GM19324 (cell line): ENCODE data around the gene TBCB.

Experiments
- ATAC-seq: cut with Tn5 transposase; IDR thresholded peaks from one replicate; pipeline ENCODE4 v1.9.1; 2021; ENCODE audit warnings: mild to moderate bottlenecking, moderate library complexity; ENCODE audit not compliant: unreplicated experiment, low FRiP score

The TBCB gene

DNA sequence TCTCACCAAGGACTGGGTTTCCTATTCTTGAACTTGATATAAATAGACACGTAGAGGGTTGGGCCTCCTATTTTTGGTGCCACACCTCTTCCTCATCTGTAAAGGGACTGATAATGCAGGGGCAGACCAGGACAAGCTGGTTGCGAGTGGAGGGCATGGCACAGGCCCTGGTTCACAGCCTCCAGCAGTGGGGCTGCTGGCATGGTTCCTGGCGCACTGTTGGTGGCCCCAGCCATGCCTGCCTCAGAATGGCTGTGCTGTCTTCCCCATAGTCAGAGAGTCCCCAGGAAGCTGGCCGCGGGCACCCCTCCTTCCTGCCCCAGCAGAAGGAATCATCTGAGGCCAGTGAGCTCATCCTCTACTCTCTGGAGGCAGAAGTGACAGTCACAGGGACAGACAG, 14.8 kb upstream of the TBCB start:
- no peak for ATAC-seq

DNA sequence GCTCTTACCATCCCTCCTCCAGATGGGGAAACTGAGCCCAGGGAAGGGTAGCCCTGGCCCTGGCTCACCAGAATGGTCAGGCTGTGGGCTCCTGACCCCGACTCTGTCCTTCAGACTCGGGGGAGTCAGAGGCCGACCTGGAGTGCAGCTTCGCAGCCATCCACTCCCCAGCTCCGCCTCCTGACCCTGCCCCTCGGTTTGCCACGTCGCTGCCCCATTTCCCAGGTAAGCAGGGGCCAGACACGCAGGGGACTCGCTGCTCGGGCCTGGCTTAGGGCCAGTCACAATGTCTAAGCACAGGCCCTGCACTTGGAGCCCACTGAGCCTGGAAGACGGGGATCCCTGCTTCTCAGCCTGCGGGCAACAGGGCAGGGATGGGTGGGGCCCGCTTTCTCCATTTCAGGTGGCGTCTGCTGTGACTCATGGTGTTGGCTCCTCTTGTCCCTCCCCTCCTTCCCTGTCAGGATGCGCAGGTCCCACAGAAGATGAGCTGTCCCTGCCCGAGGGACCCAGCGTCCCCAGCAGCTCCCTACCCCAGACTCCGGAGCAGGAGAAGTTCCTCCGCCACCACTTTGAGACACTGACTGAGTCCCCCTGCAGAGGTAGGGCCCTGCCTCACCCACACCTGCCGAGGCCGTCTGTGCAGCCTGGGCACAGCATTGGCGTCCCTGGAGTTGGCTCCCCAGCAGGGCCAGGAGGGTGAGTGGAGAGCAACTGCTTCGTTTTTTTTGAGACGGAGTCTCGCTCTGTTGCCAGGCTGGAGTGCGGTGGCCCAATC, 13.5 kb upstream of the TBCB start:
- no peak for ATAC-seq

DNA sequence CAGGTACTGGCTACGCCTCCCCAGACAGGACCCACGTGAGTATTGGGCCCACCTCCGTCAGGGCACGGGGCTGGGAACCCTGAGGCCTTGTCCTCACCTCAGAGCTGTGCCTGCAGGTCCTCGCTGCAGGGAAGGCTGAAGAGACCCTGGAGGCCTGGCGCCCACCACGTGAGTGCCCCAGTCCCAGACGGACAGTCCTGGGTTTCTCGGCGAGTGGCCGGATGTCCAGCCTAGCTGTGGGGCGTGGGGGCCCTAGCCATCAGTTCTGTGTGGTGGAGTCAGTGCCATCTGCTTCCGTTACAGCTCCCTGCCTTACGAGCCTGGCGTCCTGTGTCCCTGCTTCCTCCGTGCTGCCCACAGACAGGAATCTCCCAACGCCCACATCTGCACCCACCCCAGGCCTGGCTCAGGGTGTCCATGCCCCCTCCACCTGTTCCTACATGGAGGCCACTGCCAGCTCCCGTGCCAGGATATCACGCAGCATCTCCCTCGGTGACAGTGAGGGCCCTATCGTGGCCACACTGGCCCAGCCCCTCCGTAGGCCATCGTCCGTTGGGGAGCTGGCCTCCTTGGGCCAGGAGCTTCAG, 12.1 kb upstream of the TBCB start:
- no peak for ATAC-seq

DNA sequence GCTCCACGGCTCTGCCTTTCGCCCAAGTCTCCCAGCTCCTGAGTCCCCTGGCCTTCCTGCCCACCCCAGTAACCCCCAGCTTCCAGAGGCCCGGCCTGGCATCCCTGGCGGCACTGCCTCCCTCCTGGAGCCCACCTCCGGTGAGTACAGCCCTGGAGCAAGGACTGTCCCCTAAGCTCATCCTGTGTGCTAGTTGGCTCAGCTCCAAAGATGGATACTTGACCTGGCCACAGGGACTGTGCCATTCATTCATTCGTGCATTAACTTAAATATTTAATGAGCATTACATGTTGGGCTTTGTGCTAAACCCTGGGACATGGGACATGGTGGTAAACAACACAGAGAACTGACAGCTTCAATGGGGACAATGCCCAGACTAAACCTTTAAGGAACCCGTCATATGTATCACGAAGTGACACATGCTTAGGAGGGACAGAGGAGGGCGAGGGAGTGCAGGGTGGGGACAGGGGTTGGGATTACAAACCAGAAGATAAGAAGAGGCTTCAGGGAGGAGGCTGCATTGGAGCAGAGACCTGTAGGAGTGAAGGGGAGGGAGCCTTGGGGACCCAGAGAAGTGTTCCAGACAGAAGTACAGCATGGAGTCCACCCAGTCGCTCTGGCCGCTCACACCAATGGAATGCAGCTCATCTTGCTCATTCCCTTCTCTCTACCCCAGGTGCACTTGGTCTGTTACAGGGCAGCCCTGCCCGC, 11.3 kb upstream of the TBCB start:
- no peak for ATAC-seq

DNA sequence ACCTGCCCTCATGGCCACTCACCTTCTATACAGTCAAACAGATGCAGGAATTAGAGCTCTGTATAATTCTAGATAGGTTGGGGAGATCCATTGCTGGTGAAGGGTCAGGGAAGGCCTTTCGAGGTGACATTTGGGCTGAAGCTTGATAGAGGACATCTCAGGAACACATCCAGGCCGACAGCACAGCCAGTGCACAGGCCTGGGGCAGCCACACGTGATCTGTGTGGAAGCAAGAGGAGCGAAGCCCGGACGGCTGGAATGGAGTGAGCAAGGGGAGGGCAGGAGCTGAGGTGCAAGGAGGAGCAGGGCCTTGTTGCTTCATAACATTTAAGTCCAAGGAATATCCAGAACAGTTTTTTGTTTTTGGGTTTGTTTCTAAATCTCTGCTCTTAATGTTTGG, 8.8 kb upstream of the TBCB start:
- ATAC-seq: no peak

DNA sequence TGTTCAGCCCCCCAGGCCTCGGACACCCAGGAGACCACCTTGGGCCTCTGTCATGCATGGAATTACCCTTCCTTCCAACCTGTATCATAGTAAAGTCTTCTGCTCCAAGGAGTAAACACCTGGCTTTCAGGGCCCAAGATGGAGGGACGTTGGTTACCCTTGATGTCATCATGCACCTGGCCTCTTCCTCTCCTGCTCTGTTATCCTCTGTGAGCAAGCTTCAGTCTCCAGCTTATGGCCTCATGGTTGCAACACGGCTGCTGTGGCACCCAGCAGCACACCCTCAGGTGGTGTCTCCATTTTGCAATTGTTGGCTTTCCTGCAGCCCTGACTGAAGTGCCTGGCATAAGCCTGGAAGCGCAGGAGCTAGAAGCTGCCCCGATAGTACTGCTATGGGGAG, 8.3 kb upstream of the TBCB start:
- ATAC-seq: no peak

DNA sequence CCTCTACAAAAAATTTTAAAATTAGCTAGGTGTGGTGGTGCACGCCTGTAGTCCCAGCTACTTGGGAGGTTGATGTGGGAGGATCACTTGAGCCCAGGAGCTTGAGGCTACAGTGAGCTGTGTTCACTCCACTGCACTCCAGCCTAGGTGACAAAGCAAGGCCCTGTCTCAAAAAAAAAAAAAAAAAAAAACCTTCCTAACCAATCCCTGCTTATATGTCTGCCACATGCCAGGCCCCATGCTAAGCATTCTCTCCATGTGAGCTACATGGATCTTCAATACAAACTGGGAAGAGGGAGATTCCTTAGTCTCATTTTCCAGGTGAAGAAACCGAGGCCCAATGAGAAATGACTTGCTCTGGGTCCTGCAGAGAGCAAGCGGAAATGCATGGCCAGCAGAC, 6.6 kb upstream of the TBCB start:
- no peak for ATAC-seq

DNA sequence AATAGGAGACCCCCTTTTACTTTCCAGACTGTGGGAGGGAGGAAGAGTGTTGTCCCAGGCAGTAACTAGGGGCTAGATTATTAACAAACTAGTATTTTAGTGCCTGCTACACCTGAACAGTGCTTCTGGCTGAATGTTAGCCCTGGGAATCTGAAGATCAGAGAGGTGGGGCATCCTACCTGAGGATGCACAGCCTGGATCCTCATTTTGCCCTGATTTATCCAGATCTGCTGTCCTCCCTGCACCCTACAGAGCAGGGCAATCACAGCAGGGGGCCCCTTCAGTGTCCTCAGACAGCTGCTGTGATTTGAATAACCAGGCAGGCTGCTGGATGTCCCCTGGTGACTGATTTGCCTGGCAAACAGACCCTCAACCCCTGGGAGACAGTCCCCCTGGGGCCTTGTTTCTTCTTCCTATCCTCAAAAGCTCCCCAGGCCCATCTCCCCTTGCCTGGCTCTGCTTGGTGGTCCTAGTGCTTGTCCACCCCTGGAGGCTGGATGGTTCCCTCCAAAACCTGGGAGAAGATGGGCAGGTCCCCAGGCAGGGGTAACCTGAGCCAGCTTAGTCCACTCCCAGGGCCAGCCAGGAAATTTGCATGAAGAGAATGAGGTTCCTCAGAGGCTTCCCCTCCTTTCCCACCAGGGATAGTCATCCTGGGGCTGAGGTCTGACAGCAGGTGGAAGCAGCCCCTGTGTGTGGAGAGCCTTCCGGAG, 4.6 kb upstream of the TBCB start, which contains the start of gene OVOL3:
Gene OVOL3, plus strand, starts transcription at position 657 of the 713 bp plus-strand sequence. CDS start 60 bp downstream, outside the sequence.
- no peak for ATAC-seq

DNA sequence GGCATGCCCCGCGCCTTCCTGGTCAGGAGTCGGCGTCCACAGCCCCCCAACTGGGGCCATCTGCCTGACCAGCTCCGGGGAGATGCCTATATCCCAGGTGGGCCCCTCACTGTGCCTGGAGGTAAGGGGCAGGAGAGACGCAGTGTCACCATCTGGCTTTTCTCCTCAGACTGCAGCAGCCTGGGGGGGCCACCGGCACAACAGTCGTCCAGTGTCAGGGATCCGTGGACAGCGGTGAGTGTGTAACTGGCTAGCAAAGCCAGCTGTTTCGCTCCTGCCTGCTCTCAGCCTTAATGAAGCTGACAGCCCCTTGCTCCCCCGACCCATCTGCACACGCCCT, 4.1 kb upstream of the TBCB start:
- ATAC-seq: no peak

DNA sequence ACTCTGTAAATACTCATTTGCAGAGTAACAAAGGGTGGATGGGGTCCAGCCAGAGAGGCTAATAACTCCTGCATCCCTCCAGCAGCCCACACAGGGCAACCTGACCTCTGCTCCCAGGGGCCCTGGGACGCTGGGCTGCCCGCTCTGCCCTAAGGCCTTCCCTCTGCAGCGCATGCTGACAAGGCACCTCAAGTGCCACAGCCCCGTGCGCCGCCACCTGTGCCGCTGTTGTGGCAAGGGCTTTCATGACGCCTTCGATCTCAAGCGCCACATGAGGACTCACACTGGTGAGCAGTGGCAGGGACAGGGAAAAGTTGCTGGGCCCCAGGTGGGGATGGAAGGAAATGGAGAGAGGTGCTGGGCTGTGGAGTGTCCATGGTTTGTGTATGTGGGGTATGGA, 2.6 kb upstream of the TBCB start:
- ATAC-seq: no peak

DNA sequence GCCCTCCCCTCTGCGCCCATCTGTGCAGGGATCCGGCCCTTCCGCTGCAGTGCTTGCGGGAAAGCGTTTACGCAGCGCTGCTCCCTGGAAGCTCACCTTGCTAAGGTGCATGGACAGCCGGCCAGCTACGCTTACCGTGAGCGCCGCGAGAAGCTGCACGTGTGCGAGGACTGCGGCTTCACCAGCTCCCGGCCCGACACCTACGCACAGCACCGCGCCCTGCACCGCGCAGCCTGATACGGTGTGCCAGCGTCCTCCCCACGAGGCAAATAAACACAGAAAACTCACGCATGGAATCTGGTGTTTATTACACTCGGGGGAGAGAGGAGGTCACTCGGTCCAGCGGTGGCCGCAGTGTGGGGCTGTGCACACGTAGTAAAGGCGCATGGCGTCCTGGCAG, 1.8 kb upstream of the TBCB start:
- no peak for ATAC-seq

DNA sequence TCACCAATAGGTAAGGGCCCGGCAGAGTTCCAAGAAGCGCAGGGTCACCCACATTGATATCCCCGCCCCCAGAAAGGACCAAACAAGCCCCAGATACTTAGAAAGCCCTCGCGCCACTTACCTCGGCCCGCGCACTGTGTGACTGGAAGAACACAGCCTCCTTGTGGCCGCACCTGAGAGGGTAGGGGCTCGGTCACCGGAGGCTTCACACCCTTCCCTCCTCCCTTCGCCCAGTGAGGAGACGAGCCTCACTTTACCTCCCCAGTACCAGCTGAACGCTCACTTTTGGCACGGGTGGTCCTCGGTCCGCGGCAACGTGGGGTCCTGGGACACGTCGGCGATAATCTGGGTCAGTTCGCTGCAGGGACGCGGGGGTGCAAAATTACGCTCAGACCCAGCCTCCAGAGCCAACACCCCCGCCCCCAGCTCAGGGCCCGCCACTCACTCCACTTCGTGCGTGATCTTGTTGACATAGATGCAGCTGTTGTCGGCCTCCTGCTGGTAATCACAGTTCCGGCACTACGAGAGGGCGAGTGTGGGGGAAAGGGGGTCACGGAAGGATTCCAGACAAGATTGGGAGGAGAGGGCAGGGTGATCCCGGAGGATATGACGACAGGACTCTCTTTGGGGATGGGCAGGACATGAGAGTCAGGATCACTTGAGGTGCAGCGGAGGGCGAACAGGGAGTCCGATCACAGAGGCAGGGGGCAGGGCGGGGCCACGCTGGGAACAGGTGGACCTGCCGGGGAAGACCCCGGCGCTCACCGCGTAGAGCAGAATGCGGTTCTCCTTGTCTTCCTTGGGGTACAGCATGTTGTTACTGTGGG, 1.2 kb upstream of the TBCB start:
- no peak for ATAC-seq

DNA sequence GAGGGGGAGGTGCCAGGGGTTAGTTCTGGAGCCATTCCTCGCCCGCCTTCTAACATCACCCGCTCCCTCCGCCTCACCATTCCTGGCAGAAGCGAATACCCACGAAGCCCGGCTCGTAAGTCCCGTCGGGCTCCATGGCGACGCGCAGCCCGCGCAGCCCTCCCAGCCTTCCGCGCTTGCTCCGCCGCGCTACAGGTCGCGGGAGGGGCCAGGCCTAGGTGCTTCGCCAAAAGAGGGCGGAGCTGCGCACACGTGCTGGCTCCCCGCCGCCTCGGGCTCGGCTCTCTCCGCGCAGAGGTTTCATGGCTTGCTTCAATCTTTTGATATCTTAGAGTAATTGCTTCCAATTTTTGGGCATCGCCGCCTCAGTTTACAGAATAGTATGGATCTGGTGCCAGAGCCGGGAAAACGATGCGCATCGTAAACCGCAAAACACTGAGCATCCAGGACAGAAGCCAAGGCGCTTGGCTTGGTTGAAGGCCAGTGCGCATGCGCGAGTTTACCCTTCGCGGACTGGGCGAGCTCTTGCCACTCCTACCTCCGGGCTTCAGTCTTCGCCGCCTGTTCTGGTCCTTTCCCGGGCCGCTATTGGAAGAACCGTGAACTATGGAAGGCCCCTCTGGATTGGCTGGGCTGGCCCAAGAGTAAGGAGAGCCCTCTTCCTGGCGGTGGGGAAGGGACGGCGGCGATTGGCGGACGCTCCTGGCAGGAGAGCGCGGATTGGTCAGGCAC, 381 bp upstream of the TBCB start, which contains the start of gene POLR2I:
Gene POLR2I, minus strand, starts transcription at position 155 of the 732 bp plus-strand sequence. Its CDS starts 19 bp downstream, at position 136.
- ATAC-seq: peak; percentile 90

DNA sequence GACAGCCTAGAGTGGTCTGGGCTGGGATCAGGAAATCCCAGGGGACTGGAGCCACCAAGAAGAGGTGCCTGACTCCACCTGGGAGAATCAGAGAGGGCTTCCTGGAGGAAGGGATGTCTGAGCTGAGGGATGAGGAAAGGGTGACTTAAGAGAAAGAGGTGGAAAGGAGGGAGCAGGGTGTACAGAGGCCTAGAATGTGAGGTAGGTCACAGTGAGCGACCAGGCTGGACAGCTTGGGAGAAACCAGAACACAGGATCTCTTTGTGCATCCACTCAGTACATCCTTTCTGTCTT, 1.0 kb downstream of the TBCB start:
- ATAC-seq: no peak

DNA sequence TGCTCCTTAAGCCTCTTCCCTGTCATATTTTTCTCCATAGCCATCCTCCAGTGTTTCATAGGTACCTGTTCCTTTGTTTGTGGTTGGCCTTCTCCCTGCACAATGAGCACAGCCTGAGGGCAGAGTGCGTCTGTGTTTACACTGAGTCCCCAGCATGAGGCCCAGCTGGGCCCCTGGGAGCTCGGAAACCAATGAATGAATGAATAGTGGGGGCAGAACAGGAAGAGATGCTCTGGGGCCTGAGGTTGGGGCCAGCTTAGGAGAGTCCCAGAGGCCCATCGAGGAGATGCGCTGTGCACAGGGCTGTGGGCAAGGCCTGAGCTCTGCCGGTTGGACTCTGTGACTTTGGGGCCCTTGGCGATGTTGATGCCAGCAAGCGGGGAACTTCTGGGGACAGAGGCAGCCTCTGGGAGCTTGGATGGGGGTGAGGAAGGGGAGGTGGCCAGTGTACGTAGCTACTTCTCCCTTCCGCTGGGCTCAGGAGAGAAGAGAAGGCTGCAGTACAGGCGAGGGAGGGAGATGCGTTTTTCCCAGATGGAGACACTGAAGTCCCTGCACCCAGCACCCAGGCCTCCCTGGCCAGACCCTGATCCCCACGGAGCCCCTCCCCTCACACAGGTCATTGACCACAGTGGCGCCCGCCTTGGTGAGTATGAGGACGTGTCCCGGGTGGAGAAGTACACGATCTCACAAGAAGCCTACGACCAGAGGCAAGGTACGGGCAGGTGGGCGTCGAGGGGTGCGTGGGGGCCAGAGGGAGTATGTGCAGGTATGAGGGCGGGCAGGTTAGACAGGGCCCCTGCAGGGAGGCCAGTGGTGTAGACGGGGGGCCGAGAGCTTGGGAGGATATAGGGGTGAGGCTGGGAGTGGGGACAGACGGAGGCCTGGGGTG, 5.1 kb downstream of the TBCB start:
- ATAC-seq: no peak

DNA sequence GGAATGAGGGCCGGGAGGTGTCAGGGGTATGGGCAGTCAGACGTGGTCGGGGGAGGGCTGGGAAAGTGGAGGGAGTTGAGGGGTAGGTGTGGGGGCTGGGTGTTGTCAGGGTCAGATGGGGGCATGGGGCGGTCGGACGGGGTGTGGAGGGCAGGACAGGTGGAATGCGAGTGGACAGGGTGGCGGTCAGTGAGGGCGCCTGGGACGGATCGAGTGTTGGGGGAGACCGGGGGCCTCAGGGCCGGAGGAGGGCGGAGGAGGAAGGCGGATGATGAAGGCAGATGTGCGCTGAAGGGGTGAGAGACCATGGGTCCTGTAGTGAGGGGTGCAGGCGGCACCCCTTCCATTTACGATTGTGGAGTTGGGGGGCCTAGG, 5.7 kb downstream of the TBCB start:
- no peak for ATAC-seq

DNA sequence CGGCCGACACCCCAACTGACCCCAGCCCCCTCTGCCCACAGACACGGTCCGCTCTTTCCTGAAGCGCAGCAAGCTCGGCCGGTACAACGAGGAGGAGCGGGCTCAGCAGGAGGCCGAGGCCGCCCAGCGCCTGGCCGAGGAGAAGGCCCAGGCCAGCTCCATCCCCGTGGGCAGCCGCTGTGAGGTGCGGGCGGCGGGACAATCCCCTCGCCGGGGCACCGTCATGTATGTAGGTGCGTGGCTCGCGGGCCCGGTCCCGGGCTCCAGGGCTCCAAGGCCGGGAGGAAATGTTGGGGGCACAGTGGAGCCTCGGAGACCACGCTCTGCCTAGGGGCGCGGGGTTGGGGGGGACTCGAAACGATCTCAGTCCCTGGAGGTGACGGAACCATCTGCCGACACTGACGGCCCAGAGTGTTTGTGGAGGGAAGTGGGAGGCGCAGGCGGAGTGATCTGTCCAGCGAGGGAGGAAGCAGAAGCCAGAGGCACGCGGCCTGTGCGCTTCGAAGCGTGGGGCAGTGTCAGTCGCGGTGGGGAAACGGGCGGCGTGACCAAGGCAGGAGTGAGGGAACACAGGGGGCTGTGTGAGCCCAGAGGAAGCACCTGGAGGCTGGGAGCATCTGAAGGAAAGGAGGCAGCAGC, 6.3 kb downstream of the TBCB start:
- ATAC-seq: no peak

DNA sequence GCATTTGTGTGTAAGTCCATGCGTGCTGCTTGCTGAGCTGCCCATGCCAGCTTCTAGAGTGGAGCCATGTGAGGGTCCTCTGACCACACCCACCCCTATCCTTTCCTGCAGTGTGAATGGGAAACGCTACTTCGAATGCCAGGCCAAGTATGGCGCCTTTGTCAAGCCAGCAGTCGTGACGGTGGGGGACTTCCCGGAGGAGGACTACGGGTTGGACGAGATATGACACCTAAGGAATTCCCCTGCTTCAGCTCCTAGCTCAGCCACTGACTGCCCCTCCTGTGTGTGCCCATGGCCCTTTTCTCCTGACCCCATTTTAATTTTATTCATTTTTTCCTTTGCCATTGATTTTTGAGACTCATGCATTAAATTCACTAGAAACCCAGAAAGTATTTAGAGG, 10.3 kb downstream of the TBCB start:
- ATAC-seq: no peak
